IPS-NIHi11 (cell line): Measurements from ENCODE around the gene FAM114A2.
"Not testable (repeated sequence)": the region's sequence is repeated elsewhere in the genome, so short reads cannot be mapped to it uniquely, and the experiment has no call there.

Experiments
- DNase-seq: peaks from one replicate; pipeline ENCODE4 v3.0.0; 2012; ENCODE audit warnings: mixed read lengths, low spot score

The FAM114A2 gene

GRCh38 chr5:154038707-154039457, at the start of gene FAM114A2, which contains the start of gene MFAP3:
Gene FAM114A2, minus strand, starts transcription at chr5:154038910. Its CDS starts 3,957 bp downstream, at chr5:154034953.
Gene MFAP3, plus strand, starts transcription at chr5:154038967. Its CDS starts 10,756 bp downstream, at chr5:154049723.
- DNase-seq, result peak; percentile 96

GRCh38 chr5:154087260-154087659, 48.5 kb upstream of the FAM114A2 start:
- no peak for DNase-seq

- no peak for DNase-seq
Measured at GRCh38 chr5:154086641-154087040, 47.9 kb upstream of the FAM114A2 start.

- no peak for DNase-seq
Measured at GRCh38 chr5:154086146-154086545, 47.4 kb upstream of the FAM114A2 start.

GRCh38 chr5:154084062-154084639, 45.4 kb upstream of the FAM114A2 start:
- DNase-seq, result no peak

GRCh38 chr5:154081246-154081645, 42.5 kb upstream of the FAM114A2 start:
- no peak for DNase-seq

GRCh38 chr5:154078272-154078671, 39.6 kb upstream of the FAM114A2 start:
- DNase-seq, result no peak

- DNase-seq, result no peak
Measured at GRCh38 chr5:154077696-154078095, 39.0 kb upstream of the FAM114A2 start.

GRCh38 chr5:154076240-154076922, 37.7 kb upstream of the FAM114A2 start:
- DNase-seq, result no peak

GRCh38 chr5:154072414-154073171, 33.9 kb upstream of the FAM114A2 start:
- peak; percentile 88 for DNase-seq

- no peak for DNase-seq
Measured at GRCh38 chr5:154071799-154072413, 33.2 kb upstream of the FAM114A2 start.

- DNase-seq, result not testable (repeated sequence)
Measured at GRCh38 chr5:154069854-154070253, 31.1 kb upstream of the FAM114A2 start.

- no peak for DNase-seq
Measured at GRCh38 chr5:154065971-154066370, 27.3 kb upstream of the FAM114A2 start.

- no peak for DNase-seq
Measured at GRCh38 chr5:154063372-154063771, 24.7 kb upstream of the FAM114A2 start.

- DNase-seq, result no peak
Measured at GRCh38 chr5:154060606-154061005, 21.9 kb upstream of the FAM114A2 start.

GRCh38 chr5:154059583-154059982, 20.9 kb upstream of the FAM114A2 start:
- DNase-seq, result no peak

- no peak for DNase-seq
Measured at GRCh38 chr5:154059039-154059430, 20.3 kb upstream of the FAM114A2 start.

GRCh38 chr5:154058055-154059038, 19.6 kb upstream of the FAM114A2 start:
- DNase-seq, result no peak

GRCh38 chr5:154055201-154055600, 16.5 kb upstream of the FAM114A2 start:
- DNase-seq, result no peak

GRCh38 chr5:154053468-154053867, 14.8 kb upstream of the FAM114A2 start:
- DNase-seq, result no peak

GRCh38 chr5:154049636-154050035, 10.9 kb upstream of the FAM114A2 start:
- DNase-seq, result no peak
